Measurements from ENCODE around the gene SMIM45.

DNA sequence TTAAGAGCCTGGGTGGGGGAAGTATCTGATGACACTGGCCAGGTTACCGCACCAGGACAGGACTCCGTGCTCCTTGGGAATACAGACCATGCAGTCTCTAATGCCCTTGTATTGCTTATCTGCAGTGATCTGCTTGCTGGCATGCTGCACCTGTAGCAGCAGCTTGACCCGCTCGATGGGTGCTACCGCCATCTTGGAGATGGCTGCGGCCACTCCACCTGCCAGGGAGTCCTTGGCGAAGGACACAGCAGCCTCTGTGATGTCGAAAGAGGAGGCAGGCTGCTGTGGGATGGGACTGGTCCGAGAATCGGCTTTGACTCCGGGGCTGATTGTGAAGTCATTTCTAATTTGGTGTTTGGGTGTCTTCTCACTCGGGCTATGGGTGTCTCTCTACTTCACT is 49.8 kb downstream of the SMIM45 start:
- TF ChIP-seq, protein P1, sequence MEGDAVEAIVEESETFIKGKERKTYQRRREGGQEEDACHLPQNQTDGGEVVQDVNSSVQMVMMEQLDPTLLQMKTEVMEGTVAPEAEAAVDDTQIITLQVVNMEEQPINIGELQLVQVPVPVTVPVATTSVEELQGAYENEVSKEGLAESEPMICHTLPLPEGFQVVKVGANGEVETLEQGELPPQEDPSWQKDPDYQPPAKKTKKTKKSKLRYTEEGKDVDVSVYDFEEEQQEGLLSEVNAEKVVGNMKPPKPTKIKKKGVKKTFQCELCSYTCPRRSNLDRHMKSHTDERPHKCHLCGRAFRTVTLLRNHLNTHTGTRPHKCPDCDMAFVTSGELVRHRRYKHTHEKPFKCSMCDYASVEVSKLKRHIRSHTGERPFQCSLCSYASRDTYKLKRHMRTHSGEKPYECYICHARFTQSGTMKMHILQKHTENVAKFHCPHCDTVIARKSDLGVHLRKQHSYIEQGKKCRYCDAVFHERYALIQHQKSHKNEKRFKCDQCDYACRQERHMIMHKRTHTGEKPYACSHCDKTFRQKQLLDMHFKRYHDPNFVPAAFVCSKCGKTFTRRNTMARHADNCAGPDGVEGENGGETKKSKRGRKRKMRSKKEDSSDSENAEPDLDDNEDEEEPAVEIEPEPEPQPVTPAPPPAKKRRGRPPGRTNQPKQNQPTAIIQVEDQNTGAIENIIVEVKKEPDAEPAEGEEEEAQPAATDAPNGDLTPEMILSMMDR (IDR thresholded peaks at IDR 0.05): no peak
- no peak for TF ChIP-seq POLR2A (IDR thresholded peaks at IDR 0.05)
